Endothelial cell of umbilical vein (primary cell): ENCODE measurements around the gene ULK2. TPM values are rescaled to one million over a fixed set of nuclear protein-coding genes. Genes with fewer than 3 reads are reported as not detected.
A peak's percentile ranks its signal among the peaks of the same experiment; 100 is the strongest.

ENCODE experiments used
- BruUV-seq: library from RNA; stranded (reverse); fragments of 400-500 nt; replicated peaks from 2 replicates; lab custom pipeline; 2021; lab: Mats Ljungman, UMichigan
- CTCF ChIA-PET: fragments of 300-600, 350-600 bp; sonication (Branson Sonifier 250); formaldehyde crosslinking; loops from one replicate; lab custom pipeline; 2021; ENCODE audit warnings: antibody characterized with exemption, inconsistent platforms; lab: Charles Lee
- POLR2A ChIA-PET: fragments of 300-600, 350-600 bp; sonication (Branson Sonifier 250); formaldehyde crosslinking; loops from one replicate; lab custom pipeline; 2021; ENCODE audit warnings: antibody characterized with exemption, inconsistent platforms; lab: Charles Lee
- DNase-seq: peaks from one replicate; pipeline ENCODE4 v3.0.0-alpha.2; 2011; ENCODE audit warnings: low read depth, low spot score
- FAIRE-seq: peaks from 2 replicates; lab custom pipeline; 2011; peaks lifted over from hg19 to GRCh38; lab: Jason Lieb, UNC
- H2AFZ ChIP-seq: 2 replicates; pipeline ENCODE4 v1.6.0; 2012; ENCODE audit warnings: low read depth, low read length, control low read depth, inconsistent platforms
- H3K27ac ChIP-seq: 2 replicates; pipeline ENCODE4 v1.5.1; 2011; ENCODE audit warnings: low read depth, mild to moderate bottlenecking, control low read depth, low read length, moderate library complexity; ENCODE audit not compliant: insufficient read depth
- H3K27me3 ChIP-seq, 2 experiments: 2 replicates each; pipeline versions ENCODE4 v1.6.0 to v1.6.1; 2011; ENCODE audit warnings: low read length in 2 of 2, mixed read lengths in 1 of 2; ENCODE audit not compliant: control insufficient read depth in 2 of 2, insufficient read depth in 2 of 2
- H3K36me3 ChIP-seq, 2 experiments: 2 replicates in 1 of 2; 3 replicates in 1 of 2; pipeline ENCODE4 v1.5.1; 2011; ENCODE audit warnings: low read length in 2 of 2, mild to moderate bottlenecking in 1 of 2, moderate library complexity in 1 of 2; ENCODE audit not compliant: control insufficient read depth in 2 of 2, insufficient read depth in 2 of 2; ENCODE audit errors: extremely low read depth in 1 of 2
- H3K4me1 ChIP-seq: 3 replicates; pipeline ENCODE4 v1.5.1; 2011; ENCODE audit warnings: mild to moderate bottlenecking, low read length; ENCODE audit not compliant: control insufficient read depth, insufficient read depth; ENCODE audit errors: extremely low read depth
- H3K4me2 ChIP-seq: 2 replicates; pipeline ENCODE4 v1.6.1; 2011; ENCODE audit warnings: low read length, control low read depth, mixed read lengths; ENCODE audit not compliant: insufficient read depth
- H3K4me3 ChIP-seq, 3 experiments: fragments of 200-600 bp in 1 of 3; sonication (generic), shearing (Covaris generic) in 1 of 3; replicated peaks in 1 of 3; 2 replicates each; pipeline ENCODE4 v1.5.1; 2011 to 2016; ENCODE audit warnings: control low read depth in 3 of 3, low read length in 3 of 3, mild to moderate bottlenecking in 2 of 3, inconsistent platforms in 1 of 3, low read depth in 1 of 3, moderate library complexity in 1 of 3; ENCODE audit not compliant: insufficient read depth in 1 of 3
- H3K79me2 ChIP-seq: 2 replicates; pipeline ENCODE4 v1.6.0; 2012; ENCODE audit warnings: low read length, inconsistent platforms; ENCODE audit not compliant: control insufficient read depth, insufficient read depth
- H3K9ac ChIP-seq: replicated peaks from 2 replicates; pipeline ENCODE3; 2011; ENCODE audit warnings: low read length, control low read depth; ENCODE audit not compliant: insufficient read depth; ENCODE audit errors: extremely low read depth
- H3K9me1 ChIP-seq: replicated peaks from 3 replicates; pipeline ENCODE4 v1.6.0; 2011; ENCODE audit warnings: mild to moderate bottlenecking, low read length; ENCODE audit not compliant: control insufficient read depth, insufficient read depth; ENCODE audit errors: extremely low read depth
- H3K9me3 ChIP-seq: replicated peaks from 2 replicates; pipeline ENCODE4 v1.5.1; 2012; ENCODE audit warnings: low read length, inconsistent platforms; ENCODE audit not compliant: control insufficient read depth, insufficient read depth
- H4K20me1 ChIP-seq: replicated peaks from 2 replicates; pipeline ENCODE3; 2011; ENCODE audit warnings: mild to moderate bottlenecking, low read length; ENCODE audit not compliant: control insufficient read depth, insufficient read depth; ENCODE audit errors: extremely low read depth
- GATA2 ChIP-seq: IDR thresholded peaks from 2 replicates; pipeline ENCODE4 v1.7.0; 2011; ENCODE audit warnings: low read depth, mild to moderate bottlenecking, moderate library complexity, mixed read lengths, low read length; ENCODE audit not compliant: insufficient read length, insufficient read depth
- JUN ChIP-seq: IDR thresholded peaks from 2 replicates; pipeline ENCODE4 v1.6.1; 2011; ENCODE audit warnings: borderline replicate concordance, low read depth; ENCODE audit not compliant: insufficient read length, insufficient read depth
- MYC ChIP-seq: IDR thresholded peaks from one replicate; pipeline ENCODE4 v1.6.1; 2011; ENCODE audit warnings: mild to moderate bottlenecking, low read depth, low read length
- POLR2A ChIP-seq: IDR thresholded peaks from 2 replicates; pipeline ENCODE4 v1.6.1; 2012; ENCODE audit warnings: low read depth, mild to moderate bottlenecking, control low read depth, low read length
- dilution Hi-C: fragments of 300-500 bp; cut with MboI; formaldehyde crosslinking; loops from one replicate; pipeline ENCODE4 v1.15.0; 2019; ENCODE audit warnings: low sequenced_read_pairs; ENCODE audit not compliant: extremely low pct_ligation_motif_present
- intact Hi-C: fragments of 100-400 bp; cut with micrococcal nuclease; formaldehyde crosslinking; loops from one replicate; pipeline ENCODE4 v1.10.0; 2022
- polyA plus RNA-seq, 4 experiments: library from polyadenylated mRNA; depleted of rRNA in 3 of 4; stranded (reverse) in 3 of 4; unstranded in 1 of 4; fragments of >200 nt; gene quantifications; 2 replicates each; pipeline versions ENCODE4 v1.2.1 to v1.2.3, GENCODE V29; 2011 to 2012; ENCODE audit warnings: missing spikeins in 1 of 4
- total RNA-seq: library from RNA; stranded (reverse); gene quantifications from 2 replicates; pipeline ENCODE4 v1.2.3, GENCODE V29; 2021
- TF ChIP-seq, protein P1 (sequence below): IDR thresholded peaks from 2 replicates; pipeline ENCODE4 v1.6.1; 2011; ENCODE audit not compliant: insufficient read depth, insufficient read length
- TF ChIP-seq, protein P2 (sequence below), 2 donors: IDR thresholded peaks; 1 replicate in 1 of 2; 2 replicates in 1 of 2; pipeline ENCODE4 v1.5.1; 2011; ENCODE audit warnings: low read length in 2 of 2, mild to moderate bottlenecking in 2 of 2, moderate library complexity in 2 of 2, control low read depth in 1 of 2, inconsistent platforms in 1 of 2, low read depth in 1 of 2; ENCODE audit not compliant: insufficient read depth in 1 of 2; ENCODE audit errors: extremely low read depth in 1 of 2

Gene ULK2
- total and polyA plus RNA-seq, 2 donors (not counting 3 experiments of a cell fraction or from before 2014, with no cell fraction given) = 19.3 to 26.7 TPM

DNA sequence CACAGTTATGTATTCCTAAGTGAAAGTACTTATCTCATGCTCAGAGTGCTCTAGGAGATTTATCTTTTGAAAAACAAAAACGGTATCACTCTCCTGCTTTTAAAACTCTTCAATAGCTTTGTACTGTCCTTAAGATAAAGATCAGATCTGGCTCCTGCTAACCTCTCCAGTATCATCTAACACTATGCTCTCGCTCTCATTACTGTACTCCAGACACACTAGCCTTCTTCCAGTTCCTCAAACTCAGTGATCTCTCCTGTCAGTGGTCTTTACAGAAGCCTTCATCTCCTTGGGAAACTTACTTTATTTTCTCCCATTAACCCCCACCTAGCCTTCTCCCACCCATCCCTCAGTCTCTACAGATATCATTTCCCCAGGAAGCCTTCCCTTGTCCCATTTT, 10.1 kb downstream of the ULK2 start:
- no peaks in the 10 kb centered on the region for H3K36me3 ChIP-seq
- no peak for DNase-seq
- no peak for TF ChIP-seq JUN
- TF ChIP-seq, protein P1, sequence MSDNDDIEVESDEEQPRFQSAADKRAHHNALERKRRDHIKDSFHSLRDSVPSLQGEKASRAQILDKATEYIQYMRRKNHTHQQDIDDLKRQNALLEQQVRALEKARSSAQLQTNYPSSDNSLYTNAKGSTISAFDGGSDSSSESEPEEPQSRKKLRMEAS = no peak
- no peak for TF ChIP-seq POLR2A
- no peak for TF ChIP-seq MYC
- no TSS peak for BruUV-seq
- POLR2A ChIA-PET = no interaction called here
- no peaks in the 10 kb centered on the region for H3K79me2 ChIP-seq
- dilution Hi-C loops = no loop called here
- H3K4me3 ChIP-seq = no peak overlapping the region
- H2AFZ ChIP-seq = no peak overlapping the region
- no peaks in the 10 kb centered on the region for H3K4me1 ChIP-seq
- no peaks in the 10 kb centered on the region for H4K20me1 ChIP-seq
- H3K9me3 ChIP-seq = no peaks in the 10 kb centered on the region
- intact Hi-C loops = no loop called here
- no peaks in the 10 kb centered on the region for H3K9me1 ChIP-seq
- CTCF ChIA-PET = interaction anchor here (1.0 kb wide), 1 partner anchor 13 kb away, joined by 3 read pairs; no protein-coding TSS in a partner anchor
- H3K27ac ChIP-seq = no peak overlapping the region
- no peak for FAIRE-seq
- no peak overlapping the region for H3K4me2 ChIP-seq
- no peak overlapping the region for H3K9ac ChIP-seq
- H3K27me3 ChIP-seq = no peaks in the 10 kb centered on the region

DNA sequence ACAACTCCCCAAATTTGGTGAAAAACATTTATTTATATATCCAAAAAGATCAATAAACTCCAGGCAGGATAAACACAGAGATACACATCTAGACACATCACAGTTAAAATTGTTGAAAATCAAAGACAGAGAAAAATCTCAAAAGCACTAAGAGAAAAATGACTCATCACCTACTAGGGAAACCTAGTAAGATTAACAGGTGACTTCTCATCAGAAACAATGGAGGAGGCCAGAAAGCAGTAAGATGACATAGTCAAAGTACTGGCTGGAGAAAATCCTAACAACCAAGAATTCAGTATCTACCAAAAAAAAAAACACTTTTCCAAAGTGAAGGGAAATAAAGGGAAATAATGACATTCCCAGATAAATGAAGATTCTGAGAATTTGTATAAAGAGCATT, 33.8 kb downstream of the ULK2 start:
- TF ChIP-seq, protein P2, sequence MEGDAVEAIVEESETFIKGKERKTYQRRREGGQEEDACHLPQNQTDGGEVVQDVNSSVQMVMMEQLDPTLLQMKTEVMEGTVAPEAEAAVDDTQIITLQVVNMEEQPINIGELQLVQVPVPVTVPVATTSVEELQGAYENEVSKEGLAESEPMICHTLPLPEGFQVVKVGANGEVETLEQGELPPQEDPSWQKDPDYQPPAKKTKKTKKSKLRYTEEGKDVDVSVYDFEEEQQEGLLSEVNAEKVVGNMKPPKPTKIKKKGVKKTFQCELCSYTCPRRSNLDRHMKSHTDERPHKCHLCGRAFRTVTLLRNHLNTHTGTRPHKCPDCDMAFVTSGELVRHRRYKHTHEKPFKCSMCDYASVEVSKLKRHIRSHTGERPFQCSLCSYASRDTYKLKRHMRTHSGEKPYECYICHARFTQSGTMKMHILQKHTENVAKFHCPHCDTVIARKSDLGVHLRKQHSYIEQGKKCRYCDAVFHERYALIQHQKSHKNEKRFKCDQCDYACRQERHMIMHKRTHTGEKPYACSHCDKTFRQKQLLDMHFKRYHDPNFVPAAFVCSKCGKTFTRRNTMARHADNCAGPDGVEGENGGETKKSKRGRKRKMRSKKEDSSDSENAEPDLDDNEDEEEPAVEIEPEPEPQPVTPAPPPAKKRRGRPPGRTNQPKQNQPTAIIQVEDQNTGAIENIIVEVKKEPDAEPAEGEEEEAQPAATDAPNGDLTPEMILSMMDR (IDR thresholded peaks at IDR 0.05; ENCODE audit: extremely low read depth in 1 of 2, insufficient read depth in 1 of 2, low read depth in 1 of 2, low read length in 2 of 2) = no peak
- TF ChIP-seq GATA2 = no peak
- TF ChIP-seq, protein P1 = no peak
- peak; percentile 18 for TF ChIP-seq JUN
- intact Hi-C loops = no loop called here
- POLR2A ChIA-PET = no interaction called here

More for the DNA sequence above, 33.8 kb downstream of the ULK2 start:
- Histone ChIP-seq H3K9ac (no peak overlapping the region), H3K79me2 (no peaks in the 10 kb centered on the region), H3K4me3 (no peak overlapping the region), H3K9me3 (no peaks in the 10 kb centered on the region), H3K27me3 (no peaks in the 10 kb centered on the region), H3K4me1 (no peaks in the 10 kb centered on the region), H3K4me2 (no peak overlapping the region), H4K20me1 (no peaks in the 10 kb centered on the region), H3K9me1 (no peaks in the 10 kb centered on the region), H3K27ac (no peak overlapping the region), H2AFZ (no peak overlapping the region), H3K36me3 (no peaks in the 10 kb centered on the region)
- dilution Hi-C loops = no loop called here
- FAIRE-seq (no peak), DNase-seq (no peak)
- CTCF ChIA-PET = no interaction called here
- BruUV-seq = no TSS peak
